Measurements from ENCODE around the gene DDIT4. TPM values are rescaled to one million over a fixed set of nuclear protein-coding genes. Genes with fewer than 3 reads are reported as not detected.

The DDIT4 gene
- total and polyA plus RNA-seq, 9 of the 15 experiments (the other 6 are each of a cell fraction or from before 2014, with no cell fraction given), result 8.2 to 675 (median 159) TPM

DNA sequence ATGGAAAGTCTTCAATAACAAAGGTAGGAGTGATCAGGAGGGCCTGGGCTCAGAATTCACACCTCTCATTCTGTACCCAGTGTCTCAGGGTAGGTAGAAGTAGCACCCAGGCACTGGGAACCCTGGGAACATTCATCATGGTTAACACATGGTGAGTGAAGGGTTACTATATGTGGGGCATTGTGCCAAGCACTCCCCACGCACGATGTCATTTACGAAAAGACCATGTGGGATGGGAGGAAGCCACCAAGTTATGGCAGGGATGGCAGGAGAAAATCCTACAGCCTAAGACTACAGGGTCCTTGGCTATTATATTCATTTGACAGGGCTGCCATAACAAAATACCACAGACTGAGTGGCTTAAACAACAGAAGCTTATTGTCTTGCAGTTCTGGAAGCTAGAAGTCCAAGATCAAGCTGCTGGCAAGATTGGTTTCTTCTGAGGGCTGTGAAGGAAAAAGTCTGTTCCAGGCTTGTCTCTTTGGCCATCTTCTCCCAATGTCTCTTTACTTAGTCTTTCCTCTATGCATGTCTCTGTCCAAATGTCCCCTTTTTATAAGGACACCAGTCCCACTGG, 27.7 kb upstream of the DDIT4 start (continued):
- TF ChIP-seq, protein P1, sequence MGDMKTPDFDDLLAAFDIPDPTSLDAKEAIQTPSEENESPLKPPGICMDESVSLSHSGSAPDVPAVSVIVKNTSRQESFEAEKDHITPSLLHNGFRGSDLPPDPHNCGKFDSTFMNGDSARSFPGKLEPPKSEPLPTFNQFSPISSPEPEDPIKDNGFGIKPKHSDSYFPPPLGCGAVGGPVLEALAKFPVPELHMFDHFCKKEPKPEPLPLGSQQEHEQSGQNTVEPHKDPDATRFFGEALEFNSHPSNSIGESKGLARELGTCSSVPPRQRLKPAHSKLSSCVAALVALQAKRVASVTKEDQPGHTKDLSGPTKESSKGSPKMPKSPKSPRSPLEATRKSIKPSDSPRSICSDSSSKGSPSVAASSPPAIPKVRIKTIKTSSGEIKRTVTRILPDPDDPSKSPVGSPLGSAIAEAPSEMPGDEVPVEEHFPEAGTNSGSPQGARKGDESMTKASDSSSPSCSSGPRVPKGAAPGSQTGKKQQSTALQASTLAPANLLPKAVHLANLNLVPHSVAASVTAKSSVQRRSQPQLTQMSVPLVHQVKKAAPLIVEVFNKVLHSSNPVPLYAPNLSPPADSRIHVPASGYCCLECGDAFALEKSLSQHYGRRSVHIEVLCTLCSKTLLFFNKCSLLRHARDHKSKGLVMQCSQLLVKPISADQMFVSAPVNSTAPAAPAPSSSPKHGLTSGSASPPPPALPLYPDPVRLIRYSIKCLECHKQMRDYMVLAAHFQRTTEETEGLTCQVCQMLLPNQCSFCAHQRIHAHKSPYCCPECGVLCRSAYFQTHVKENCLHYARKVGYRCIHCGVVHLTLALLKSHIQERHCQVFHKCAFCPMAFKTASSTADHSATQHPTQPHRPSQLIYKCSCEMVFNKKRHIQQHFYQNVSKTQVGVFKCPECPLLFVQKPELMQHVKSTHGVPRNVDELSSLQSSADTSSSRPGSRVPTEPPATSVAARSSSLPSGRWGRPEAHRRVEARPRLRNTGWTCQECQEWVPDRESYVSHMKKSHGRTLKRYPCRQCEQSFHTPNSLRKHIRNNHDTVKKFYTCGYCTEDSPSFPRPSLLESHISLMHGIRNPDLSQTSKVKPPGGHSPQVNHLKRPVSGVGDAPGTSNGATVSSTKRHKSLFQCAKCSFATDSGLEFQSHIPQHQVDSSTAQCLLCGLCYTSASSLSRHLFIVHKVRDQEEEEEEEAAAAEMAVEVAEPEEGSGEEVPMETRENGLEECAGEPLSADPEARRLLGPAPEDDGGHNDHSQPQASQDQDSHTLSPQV (IDR thresholded peaks at IDR 0.05), result no peak
- TF ChIP-seq ZNF134 (CRISPR knock-in tag; conservative IDR thresholded peaks at IDR 0.05) (no peak), ZNF766 (CRISPR knock-in tag; conservative IDR thresholded peaks at IDR 0.05) (0 out of 2 replicates have a peak, but pooled peaks have one; percentile 29), ZNF263 (CRISPR knock-in tag; IDR thresholded peaks at IDR 0.05; ENCODE audit: borderline replicate concordance) (no peak), ZNF23 (CRISPR knock-in tag; IDR thresholded peaks at IDR 0.05) (no peak), FOSL1 (tag; conservative IDR thresholded peaks at IDR 0.05) (no peak), HDAC1 (IDR thresholded peaks at IDR 0.05) (no peak), SETDB1 (IDR thresholded peaks at IDR 0.05; ENCODE audit: low read length) (no peak), ESRRB (CRISPR knock-in tag; IDR thresholded peaks at IDR 0.05; ENCODE audit: borderline replicate concordance) (no peak), RBFOX2 (IDR thresholded peaks at IDR 0.05; ENCODE audit: low read depth, low read length) (no peak)
- TF ChIP-seq, protein P2, sequence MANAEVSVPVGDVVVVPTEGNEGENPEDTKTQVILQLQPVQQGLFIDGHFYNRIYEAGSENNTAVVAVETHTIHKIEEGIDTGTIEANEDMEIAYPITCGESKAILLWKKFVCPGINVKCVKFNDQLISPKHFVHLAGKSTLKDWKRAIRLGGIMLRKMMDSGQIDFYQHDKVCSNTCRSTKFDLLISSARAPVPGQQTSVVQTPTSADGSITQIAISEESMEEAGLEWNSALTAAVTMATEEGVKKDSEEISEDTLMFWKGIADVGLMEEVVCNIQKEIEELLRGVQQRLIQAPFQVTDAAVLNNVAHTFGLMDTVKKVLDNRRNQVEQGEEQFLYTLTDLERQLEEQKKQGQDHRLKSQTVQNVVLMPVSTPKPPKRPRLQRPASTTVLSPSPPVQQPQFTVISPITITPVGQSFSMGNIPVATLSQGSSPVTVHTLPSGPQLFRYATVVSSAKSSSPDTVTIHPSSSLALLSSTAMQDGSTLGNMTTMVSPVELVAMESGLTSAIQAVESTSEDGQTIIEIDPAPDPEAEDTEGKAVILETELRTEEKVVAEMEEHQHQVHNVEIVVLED (CRISPR knock-in tag; IDR thresholded peaks at IDR 0.05), result no peak
- TF ChIP-seq, protein P3, sequence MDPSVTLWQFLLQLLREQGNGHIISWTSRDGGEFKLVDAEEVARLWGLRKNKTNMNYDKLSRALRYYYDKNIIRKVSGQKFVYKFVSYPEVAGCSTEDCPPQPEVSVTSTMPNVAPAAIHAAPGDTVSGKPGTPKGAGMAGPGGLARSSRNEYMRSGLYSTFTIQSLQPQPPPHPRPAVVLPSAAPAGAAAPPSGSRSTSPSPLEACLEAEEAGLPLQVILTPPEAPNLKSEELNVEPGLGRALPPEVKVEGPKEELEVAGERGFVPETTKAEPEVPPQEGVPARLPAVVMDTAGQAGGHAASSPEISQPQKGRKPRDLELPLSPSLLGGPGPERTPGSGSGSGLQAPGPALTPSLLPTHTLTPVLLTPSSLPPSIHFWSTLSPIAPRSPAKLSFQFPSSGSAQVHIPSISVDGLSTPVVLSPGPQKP (CRISPR knock-in tag; IDR thresholded peaks at IDR 0.05), result no peak
